ENCODE results near the gene ASXL3. TPM values are rescaled to one million over a fixed set of nuclear protein-coding genes. Genes with fewer than 3 reads are reported as not detected.

ASXL3 gene
- total RNA-seq, 1 donor from 2014 or later, result 23.0 TPM

DNA sequence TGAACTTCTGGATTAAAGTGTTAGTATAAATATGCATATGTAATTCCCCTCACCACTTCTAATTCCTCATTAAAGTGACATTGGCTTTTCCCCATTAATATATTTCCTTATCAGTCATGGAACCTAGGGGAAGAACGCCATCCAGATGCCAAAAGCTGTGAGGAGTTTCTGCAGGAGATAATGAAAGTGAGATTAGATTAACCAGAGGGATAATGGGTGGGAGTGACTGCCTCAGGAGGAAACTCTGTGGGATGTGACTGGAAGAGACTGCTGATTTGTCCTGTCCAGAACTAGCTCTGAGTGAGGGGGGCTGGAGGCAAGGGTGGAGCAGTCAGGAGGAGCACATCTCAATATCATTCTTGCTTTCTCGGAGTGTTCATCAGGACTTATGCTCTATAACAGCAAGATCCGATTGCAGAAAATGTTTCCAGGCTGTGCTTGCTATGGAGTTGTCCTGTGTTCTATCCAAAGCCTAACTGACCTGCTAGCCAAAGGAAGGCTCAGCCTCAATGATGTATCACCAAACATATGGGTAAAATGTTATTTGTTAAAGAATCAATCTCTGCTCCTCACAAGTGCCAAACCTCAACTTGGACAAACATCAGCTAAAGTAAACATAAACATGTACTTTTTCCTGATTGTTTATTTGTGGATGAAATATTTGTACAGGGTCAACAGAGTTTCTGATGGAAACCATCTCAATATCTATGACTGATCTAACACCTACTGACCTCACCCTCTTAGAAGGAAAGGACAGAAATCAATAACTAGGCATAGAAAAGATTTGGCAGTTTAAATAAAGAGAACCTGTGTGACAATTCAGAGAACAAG is 118.5 kb downstream of the ASXL3 start:
- H3K27me3 Mint-ChIP-seq, result no peaks in the 10 kb centered on the region
- H3K36me3 Mint-ChIP-seq (ENCODE audit: insufficient read depth), result peaks cover 6% of the 10 kb centered on the region
- TF ChIP-seq, protein P1, sequence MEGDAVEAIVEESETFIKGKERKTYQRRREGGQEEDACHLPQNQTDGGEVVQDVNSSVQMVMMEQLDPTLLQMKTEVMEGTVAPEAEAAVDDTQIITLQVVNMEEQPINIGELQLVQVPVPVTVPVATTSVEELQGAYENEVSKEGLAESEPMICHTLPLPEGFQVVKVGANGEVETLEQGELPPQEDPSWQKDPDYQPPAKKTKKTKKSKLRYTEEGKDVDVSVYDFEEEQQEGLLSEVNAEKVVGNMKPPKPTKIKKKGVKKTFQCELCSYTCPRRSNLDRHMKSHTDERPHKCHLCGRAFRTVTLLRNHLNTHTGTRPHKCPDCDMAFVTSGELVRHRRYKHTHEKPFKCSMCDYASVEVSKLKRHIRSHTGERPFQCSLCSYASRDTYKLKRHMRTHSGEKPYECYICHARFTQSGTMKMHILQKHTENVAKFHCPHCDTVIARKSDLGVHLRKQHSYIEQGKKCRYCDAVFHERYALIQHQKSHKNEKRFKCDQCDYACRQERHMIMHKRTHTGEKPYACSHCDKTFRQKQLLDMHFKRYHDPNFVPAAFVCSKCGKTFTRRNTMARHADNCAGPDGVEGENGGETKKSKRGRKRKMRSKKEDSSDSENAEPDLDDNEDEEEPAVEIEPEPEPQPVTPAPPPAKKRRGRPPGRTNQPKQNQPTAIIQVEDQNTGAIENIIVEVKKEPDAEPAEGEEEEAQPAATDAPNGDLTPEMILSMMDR (IDR thresholded peaks at IDR 0.05; ENCODE audit: unreplicated experiment), result no peak
- H3K4me1 Mint-ChIP-seq (ENCODE audit: low read depth), result peaks cover 13% of the 10 kb centered on the region
- no peak overlapping the region for H3K4me3 Mint-ChIP-seq (ENCODE audit: low read depth)
- no peaks in the 10 kb centered on the region for H3K9me3 Mint-ChIP-seq (ENCODE audit: low read depth)
- no peak overlapping the region for H3K27ac Mint-ChIP-seq
- no peak for DNase-seq (ENCODE audit: low spot score, unreplicated experiment)

DNA sequence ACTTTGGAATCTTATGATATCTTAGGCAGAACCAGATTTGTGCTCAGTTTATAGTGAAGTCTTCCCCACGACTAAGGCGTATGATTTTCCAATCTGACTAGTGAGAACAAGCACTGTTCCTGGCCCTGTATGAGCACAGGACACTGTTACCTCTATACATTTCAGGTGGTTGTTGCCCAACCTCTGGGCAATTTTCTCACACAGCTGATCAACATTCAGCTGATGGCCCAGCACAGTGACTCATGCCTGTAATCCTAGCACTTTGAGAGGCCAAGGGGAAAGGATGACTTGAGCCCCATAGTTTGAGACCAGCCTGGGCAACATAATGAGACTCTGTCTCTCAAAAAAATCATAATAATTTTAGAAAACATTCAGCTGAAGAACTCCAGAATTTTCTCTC is 119.5 kb downstream of the ASXL3 start:
- no peaks in the 10 kb centered on the region for H3K27me3 Mint-ChIP-seq
- no peak overlapping the region for H3K27ac Mint-ChIP-seq
- no peaks in the 10 kb centered on the region for H3K9me3 Mint-ChIP-seq (ENCODE audit: low read depth)
- H3K4me3 Mint-ChIP-seq (ENCODE audit: low read depth), result no peak overlapping the region
- H3K4me1 Mint-ChIP-seq (ENCODE audit: low read depth), result peaks cover 13% of the 10 kb centered on the region
- no peak for DNase-seq (ENCODE audit: low spot score, unreplicated experiment)
- TF ChIP-seq, protein P1 (IDR thresholded peaks at IDR 0.05; ENCODE audit: unreplicated experiment), result no peak
- H3K36me3 Mint-ChIP-seq (ENCODE audit: insufficient read depth), result peaks cover 5% of the 10 kb centered on the region

DNA sequence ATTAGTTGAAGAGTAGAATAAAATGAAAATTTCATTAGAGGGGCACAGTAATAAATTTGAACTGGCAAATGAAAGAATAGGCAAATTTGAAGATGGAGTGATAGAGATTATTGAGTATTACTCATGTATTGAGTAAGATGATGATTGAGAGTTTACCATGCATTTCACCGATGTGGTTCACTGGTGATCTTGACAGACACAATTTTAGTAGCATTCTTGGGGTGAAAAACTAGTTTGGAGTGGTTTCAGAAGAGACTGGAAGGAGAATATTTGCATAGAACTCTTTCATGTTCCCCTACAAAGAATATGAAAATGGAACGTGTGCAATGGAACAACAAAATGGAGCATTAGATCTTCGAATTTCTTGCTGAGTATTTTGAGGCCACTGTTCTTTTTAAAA is 121.4 kb downstream of the ASXL3 start:
- Mint-ChIP-seq H3K4me3 (ENCODE audit: low read depth) (no peak overlapping the region), H3K27me3 (no peaks in the 10 kb centered on the region), H3K9me3 (ENCODE audit: low read depth) (no peaks in the 10 kb centered on the region)

DNA sequence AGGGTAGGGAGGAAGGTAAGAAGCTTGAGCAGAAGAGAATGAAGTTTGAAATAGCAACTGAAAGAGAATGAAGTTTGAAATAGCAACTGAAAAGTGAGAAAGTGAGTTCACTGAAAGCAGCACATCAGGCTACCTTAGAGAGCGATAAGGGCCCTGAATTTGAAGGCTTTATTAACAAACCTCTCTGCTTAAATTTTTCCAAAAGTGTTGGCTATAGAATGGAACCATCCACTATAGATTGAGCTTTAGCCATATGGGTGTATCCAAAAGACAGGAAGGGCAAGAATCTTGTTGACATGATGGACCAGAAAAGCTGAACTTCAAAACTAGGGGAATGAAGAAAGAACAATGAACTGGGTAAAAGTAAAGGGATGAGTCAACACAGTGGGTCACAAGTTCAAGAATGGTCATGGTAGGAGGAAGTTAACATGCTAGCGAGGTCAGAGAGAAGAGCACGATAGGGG is 122.5 kb downstream of the ASXL3 start:
- Mint-ChIP-seq H3K4me1 (ENCODE audit: low read depth) (peaks cover 6% of the 10 kb centered on the region), H3K27me3 (no peaks in the 10 kb centered on the region), H3K9me3 (ENCODE audit: low read depth) (no peaks in the 10 kb centered on the region), H3K36me3 (ENCODE audit: insufficient read depth) (peaks cover 6% of the 10 kb centered on the region), H3K27ac (no peak overlapping the region), H3K4me3 (ENCODE audit: low read depth) (no peak overlapping the region)
- DNase-seq (ENCODE audit: low spot score, unreplicated experiment), result no peak
- TF ChIP-seq, protein P1 (IDR thresholded peaks at IDR 0.05; ENCODE audit: unreplicated experiment), result no peak

More for the DNA sequence above, 121.4 kb downstream of the ASXL3 start:
- TF ChIP-seq, protein P1 (IDR thresholded peaks at IDR 0.05; ENCODE audit: unreplicated experiment), result no peak
- DNase-seq (ENCODE audit: low spot score, unreplicated experiment), result no peak
- Mint-ChIP-seq H3K4me1 (ENCODE audit: low read depth) (peaks cover 7% of the 10 kb centered on the region), H3K27ac (no peak overlapping the region), H3K36me3 (ENCODE audit: insufficient read depth) (peaks cover 5% of the 10 kb centered on the region)

DNA sequence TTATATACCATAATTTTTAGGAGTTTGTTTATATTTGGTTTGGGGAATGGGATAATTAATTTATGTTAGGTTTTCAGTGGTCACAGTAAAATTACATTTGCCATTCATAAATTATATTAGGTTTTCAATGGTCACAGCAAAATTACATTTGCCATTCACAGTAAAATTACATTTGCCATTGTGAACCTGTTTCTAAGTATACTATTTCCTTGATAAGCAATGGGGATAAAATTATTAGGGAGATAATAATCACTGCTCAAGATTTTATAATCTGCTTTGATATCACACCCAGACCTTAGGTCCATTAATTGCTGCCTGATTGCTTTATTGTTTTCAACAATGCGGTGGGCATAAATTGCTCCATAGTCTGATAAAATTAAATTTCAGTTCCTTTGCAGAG is 124.6 kb downstream of the ASXL3 start:
- no peak overlapping the region for H3K27ac Mint-ChIP-seq
- H3K36me3 Mint-ChIP-seq (ENCODE audit: insufficient read depth), result peaks cover 7% of the 10 kb centered on the region
- no peaks in the 10 kb centered on the region for H3K9me3 Mint-ChIP-seq (ENCODE audit: low read depth)
- DNase-seq (ENCODE audit: low spot score, unreplicated experiment), result no peak
- TF ChIP-seq, protein P1 (IDR thresholded peaks at IDR 0.05; ENCODE audit: unreplicated experiment), result no peak
- H3K27me3 Mint-ChIP-seq, result no peaks in the 10 kb centered on the region
- H3K4me1 Mint-ChIP-seq (ENCODE audit: low read depth), result no peaks in the 10 kb centered on the region
- H3K4me3 Mint-ChIP-seq (ENCODE audit: low read depth), result no peak overlapping the region

Data from progenitor cell of endocrine pancreas (in vitro differentiated cells).